GM18505 (cell line): ENCODE data around the gene SLC6A13.

Experiments
- ATAC-seq: cut with Tn5 transposase; IDR thresholded peaks from one replicate; pipeline ENCODE4 v1.9.1; 2021; ENCODE audit not compliant: unreplicated experiment
- POLR2A ChIP-seq: IDR thresholded peaks from 4 replicates; pipeline ENCODE4 v1.6.1; 2011; ENCODE audit warnings: borderline replicate concordance; ENCODE audit not compliant: insufficient read depth, insufficient read length; ENCODE audit errors: extremely low read depth

Gene SLC6A13

DNA sequence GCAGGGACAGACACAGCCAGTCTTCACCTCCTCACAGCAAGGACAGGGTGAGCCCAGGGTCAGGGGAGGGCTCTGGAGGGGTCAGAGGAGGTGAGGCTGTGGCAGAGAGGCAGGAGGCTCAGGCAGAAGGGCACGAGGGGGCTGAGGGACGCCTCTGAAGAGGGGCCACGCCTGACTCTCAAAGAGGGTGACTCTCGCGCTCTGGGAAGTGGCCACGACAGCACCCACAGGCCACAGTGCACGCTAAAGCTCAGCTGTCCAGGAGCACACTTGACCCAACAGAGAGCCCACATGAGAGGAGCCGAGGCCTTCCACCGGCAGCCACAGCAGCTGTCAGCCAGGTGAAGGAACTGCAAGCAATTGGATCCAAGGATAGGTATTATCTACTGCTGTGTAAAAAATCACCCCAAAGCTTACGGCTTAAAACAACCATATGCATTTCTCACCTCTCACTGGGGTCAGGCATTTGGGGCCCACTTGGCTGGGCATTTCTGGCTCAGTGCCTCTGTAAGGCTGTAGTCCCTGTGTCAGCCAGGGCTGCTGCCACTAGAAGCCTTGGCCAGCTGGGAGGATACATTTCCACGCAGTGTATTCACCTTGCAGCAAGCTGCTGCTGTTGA lies 76.5 kb downstream of the SLC6A13 start:
- no peak for TF ChIP-seq POLR2A
- ATAC-seq: no peak

GRCh38 chr12:185576-185955 lies 77.1 kb downstream of the SLC6A13 start:
- no peak for ATAC-seq
- TF ChIP-seq POLR2A: no peak

GRCh38 chr12:184811-185575 lies 77.6 kb downstream of the SLC6A13 start:
- TF ChIP-seq POLR2A: no peak
- no peak for ATAC-seq

DNA sequence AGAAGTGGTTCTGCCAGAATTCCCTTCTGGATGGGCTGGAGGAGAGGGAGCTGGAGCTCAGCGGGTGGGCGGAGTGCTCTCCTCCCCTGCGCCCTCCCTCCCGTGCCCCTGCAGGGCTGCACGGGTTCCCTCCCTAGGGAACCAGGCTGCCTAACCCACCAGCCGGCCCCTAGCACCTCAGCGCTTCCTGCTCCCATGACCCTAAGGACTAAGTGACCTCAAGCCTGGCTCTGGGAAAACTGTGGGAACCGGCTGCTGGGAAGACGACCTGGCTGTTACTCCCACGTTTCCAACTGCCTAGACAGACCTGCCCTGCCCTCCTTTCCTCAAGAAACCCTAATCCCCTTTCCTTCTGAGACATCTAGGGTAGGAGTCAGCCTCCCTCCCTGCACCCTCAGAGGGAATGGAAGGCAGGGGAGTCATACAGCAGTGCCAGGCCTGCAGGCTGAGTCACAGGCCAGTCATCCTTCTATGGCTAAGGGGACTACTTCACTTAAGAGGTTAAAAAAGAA lies 80.2 kb downstream of the SLC6A13 start:
- no peak for ATAC-seq
- no peak for TF ChIP-seq POLR2A

- no peak for TF ChIP-seq POLR2A
Measured at GRCh38 chr12:181921-182320, 80.7 kb downstream of the SLC6A13 start.

DNA sequence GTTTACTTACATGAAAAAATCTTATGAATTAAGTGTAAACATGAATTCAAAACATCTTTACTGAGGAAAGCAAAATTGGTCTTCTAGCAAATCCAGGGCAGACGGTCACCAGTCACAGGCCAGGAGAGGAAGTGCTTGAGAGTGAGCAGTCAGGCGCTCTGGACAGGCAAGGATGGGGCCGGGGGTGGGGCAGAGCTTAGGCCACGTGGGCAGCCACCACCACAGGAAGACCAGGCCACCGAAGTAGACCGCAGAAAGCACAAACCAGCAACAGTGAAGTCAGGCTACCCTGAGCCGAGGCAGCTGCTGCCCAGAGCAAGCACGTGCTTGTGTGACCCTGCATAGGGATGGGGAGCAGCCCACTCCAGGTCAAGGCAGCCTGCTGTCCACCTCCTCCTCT lies 82.2 kb downstream of the SLC6A13 start:
- TF ChIP-seq POLR2A: no peak
- ATAC-seq: no peak

More at GRCh38 chr12:181921-182320, 80.7 kb downstream of the SLC6A13 start:
- no peak for ATAC-seq

- ATAC-seq: no peak
- TF ChIP-seq POLR2A: no peak
Measured at GRCh38 chr12:179885-180284, 82.8 kb downstream of the SLC6A13 start.

DNA sequence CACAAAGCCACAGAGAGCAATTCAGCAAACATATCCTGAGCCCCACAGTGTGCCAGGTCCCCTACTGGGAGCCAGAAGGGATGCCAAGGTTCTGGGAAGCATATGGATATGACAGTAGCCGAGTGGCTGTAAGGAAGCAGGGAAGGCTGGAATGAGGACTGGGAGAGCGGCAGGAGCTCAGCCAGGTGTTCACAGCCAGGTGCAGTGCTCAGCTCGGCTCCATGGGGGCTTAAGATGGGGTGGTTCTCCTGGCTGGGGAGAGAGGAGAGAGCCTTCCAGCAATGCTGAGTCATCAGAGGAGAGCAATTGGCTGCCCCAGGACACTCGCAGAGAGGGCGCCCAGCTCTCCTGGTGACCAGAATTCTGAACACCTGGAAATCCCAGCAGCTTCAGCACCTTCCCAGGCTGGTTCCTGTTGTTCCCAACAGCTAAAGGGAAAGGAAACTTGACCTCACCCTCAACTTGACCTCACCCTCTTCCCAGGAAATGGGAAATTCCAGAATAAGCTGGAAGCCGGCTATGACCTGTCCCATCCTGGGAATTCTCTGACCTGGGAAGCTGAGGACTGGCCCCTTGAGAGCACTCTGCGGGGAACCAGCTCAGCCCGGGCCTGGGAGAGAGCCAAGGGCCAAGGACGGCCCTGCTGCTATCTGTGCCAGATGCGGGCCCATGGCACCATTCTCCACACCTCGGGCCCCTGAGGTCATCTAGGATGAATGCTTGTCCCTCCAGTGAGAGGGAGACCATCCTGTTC lies 83.3 kb downstream of the SLC6A13 start:
- no peak for TF ChIP-seq POLR2A
- ATAC-seq: no peak

DNA sequence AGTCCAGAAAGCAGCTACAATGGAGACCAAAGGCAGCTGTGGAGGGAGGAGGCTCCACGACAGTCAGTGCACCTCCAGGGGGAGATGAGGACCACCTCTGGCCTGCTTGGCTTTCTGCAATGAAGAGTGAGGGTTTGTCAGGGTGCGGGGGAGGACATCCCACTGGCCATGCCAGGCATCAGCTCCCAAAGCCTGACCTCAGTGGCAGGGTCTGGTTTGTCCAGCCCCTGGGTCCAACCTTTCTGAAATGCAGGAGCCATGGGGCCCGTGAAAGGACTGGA lies 83.9 kb downstream of the SLC6A13 start:
- no peak for ATAC-seq
- TF ChIP-seq POLR2A: no peak

GRCh38 chr12:177980-178828 lies 84.4 kb downstream of the SLC6A13 start:
- no peak for ATAC-seq
- no peak for TF ChIP-seq POLR2A

- no peak for TF ChIP-seq POLR2A
- no peak for ATAC-seq
Measured at GRCh38 chr12:177336-177979, 85.2 kb downstream of the SLC6A13 start.

DNA sequence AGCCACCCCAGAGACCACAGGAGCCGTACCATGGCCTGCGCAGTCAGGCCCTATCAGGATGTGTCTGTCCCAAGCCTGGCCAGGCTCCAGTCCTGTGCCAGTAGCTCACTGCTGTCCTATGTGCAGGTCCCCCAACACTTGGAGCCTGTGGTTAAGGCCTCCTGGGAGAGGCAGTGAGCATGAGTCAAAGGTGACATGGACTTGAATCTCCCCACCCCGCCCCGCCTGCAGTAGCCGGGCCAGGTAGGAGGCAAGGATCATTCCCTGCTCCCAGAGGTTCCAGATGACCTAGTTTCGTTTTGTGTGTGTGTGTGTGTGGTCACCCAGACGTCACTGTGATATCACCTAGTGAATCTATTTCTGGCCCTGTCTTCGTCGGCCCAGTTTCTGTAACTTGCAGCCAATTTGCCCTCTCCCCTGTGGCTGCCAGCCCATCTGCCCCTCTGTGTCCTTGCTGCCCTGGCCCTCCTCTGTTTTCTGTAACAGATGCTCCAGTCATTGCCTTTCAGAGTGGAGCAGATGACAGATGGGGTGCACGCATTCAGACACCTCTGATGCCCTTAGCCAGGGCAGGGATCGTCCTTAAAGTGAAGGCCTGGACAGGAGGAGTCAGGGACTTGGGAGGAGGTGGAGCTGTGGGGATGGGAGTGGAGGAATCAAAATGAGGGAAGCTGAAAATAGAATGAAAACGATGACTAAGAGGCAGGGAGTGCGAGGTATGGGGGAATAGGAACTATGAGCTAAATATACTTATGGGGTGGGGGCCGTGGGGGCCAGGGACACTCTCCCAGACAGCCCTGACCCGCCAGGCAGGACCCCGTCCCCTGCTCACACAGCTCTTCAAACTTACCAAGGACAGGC lies 86.1 kb downstream of the SLC6A13 start:
- TF ChIP-seq POLR2A: no peak

More for the DNA sequence above, 86.1 kb downstream of the SLC6A13 start:
- ATAC-seq: no peak
